GM12878 (cell line): ENCODE data around the gene FANCC. TPM values are rescaled to one million over a fixed set of nuclear protein-coding genes. Genes with fewer than 3 reads are reported as not detected.

Source experiments
- ATAC-seq: fragments of 200-7000 bp; cut with Tn5 transposase; 3 replicates; pipeline ENCODE4 v1.9.1; 2020; ENCODE audit warnings: mild to moderate bottlenecking, moderate library complexity
- BruUV-seq: library from RNA; stranded (reverse); fragments of 400-500 nt; replicated peaks from 2 replicates; lab custom pipeline; 2021; lab: Mats Ljungman, UMichigan
- CTCF ChIA-PET: fragments of 300-600 bp; sonication (Branson Sonifier 250); formaldehyde crosslinking; extraction: SDS; loops from one replicate; lab custom pipeline; 2021; ENCODE audit warnings: inconsistent platforms; lab: Yijun Ruan, JAX
- POLR2A ChIA-PET: fragments of 350-600 bp; formaldehyde crosslinking; extraction: SDS; loops from one replicate; lab custom pipeline; 2021; ENCODE audit warnings: inconsistent platforms; lab: Charles Lee
- RAD21 ChIA-PET: fragments of 300-600 bp; sonication (Branson Sonifier 250); formaldehyde crosslinking; loops from one replicate; lab custom pipeline; 2023; ENCODE audit warnings: antibody characterized with exemption; ENCODE audit not compliant: unreplicated experiment; lab: Charles Lee
- SMC1A ChIA-PET: fragments of 300-600 bp; sonication (Branson Sonifier 250); formaldehyde crosslinking; loops from one replicate; lab custom pipeline; 2023; ENCODE audit not compliant: unreplicated experiment, uncharacterized antibody; lab: Charles Lee
- DNase-seq: peaks from one replicate; pipeline ENCODE4 v3.0.0-alpha.2; 2011; ENCODE audit warnings: low read depth, low spot score
- FAIRE-seq: peaks from 3 replicates; lab custom pipeline; 2011; peaks lifted over from hg19 to GRCh38; lab: Jason Lieb, UNC
- H2AFZ ChIP-seq: 2 replicates; pipeline ENCODE4 v1.6.0; 2011; ENCODE audit warnings: low read depth, low read length, control low read depth; ENCODE audit not compliant: control insufficient read depth
- H3K27ac ChIP-seq: 2 replicates; pipeline ENCODE4 v1.5.1; 2011; ENCODE audit warnings: control low read depth; ENCODE audit not compliant: control insufficient read depth, insufficient read depth
- H3K27me3 ChIP-seq, 2 experiments: replicated peaks in 1 of 2; 2 replicates each; pipeline versions ENCODE4 v1.6.0 to v1.6.1; 2011; ENCODE audit warnings: low read length in 1 of 2; ENCODE audit not compliant: control insufficient read depth in 2 of 2, insufficient read depth in 2 of 2
- H3K36me3 ChIP-seq, 2 experiments: 2 replicates each; pipeline ENCODE4 v1.5.1; 2011; ENCODE audit warnings: low read length in 1 of 2; ENCODE audit not compliant: control insufficient read depth in 2 of 2, insufficient read depth in 2 of 2
- H3K4me1 ChIP-seq: 2 replicates; pipeline ENCODE4 v1.6.1; 2011; ENCODE audit warnings: mild to moderate bottlenecking, low read length, moderate library complexity, mixed read lengths; ENCODE audit not compliant: control insufficient read depth, insufficient read depth
- H3K4me2 ChIP-seq: 2 replicates; pipeline ENCODE4 v1.6.0; 2011; ENCODE audit warnings: control low read depth; ENCODE audit not compliant: control insufficient read depth, insufficient read depth
- H3K4me3 ChIP-seq: fragments of 200-600 bp; sonication (generic); 2 replicates; pipeline ENCODE4 v1.5.1; 2016
- H3K79me2 ChIP-seq: 2 replicates; pipeline ENCODE4 v1.6.0; 2011; ENCODE audit warnings: low read length; ENCODE audit not compliant: control insufficient read depth, insufficient read depth
- H3K9ac ChIP-seq: 2 replicates; pipeline ENCODE4 v1.8.0; 2011; ENCODE audit warnings: low read length, control low read depth, mixed read lengths; ENCODE audit not compliant: control insufficient read depth, insufficient read depth
- H3K9me3 ChIP-seq: replicated peaks from 3 replicates; pipeline ENCODE4 v1.5.1; 2011; ENCODE audit warnings: mild to moderate bottlenecking, low read length; ENCODE audit not compliant: control insufficient read depth, insufficient read depth
- H4K20me1 ChIP-seq: 2 replicates; pipeline ENCODE4 v1.6.0; 2011; ENCODE audit not compliant: control insufficient read depth, insufficient read depth
- BCL11A ChIP-seq: IDR thresholded peaks from 2 replicates; pipeline ENCODE4 v1.6.1; 2011; ENCODE audit warnings: low read depth, low read length
- DPF2 ChIP-seq: fragments of 450-650 bp; IDR thresholded peaks from 2 replicates; pipeline ENCODE4 v1.6.1; 2017; ENCODE audit warnings: mild to moderate bottlenecking
- HCFC1 ChIP-seq: fragments of 150-350 bp; IDR thresholded peaks from 2 replicates; pipeline ENCODE4 v1.6.1; 2014; ENCODE audit warnings: low read length
- IKZF1 ChIP-seq: fragments of 450-650 bp; conservative IDR thresholded peaks from 2 replicates; pipeline ENCODE4 v1.6.1; 2017; ENCODE audit warnings: antibody characterized with exemption, mild to moderate bottlenecking
- JUND ChIP-seq: IDR thresholded peaks from 2 replicates; pipeline ENCODE4 v1.6.1; 2012; ENCODE audit warnings: low read depth, mild to moderate bottlenecking, low read length, improper control_type of control experiment, moderate library complexity
- MYC ChIP-seq: IDR thresholded peaks from 2 replicates; pipeline ENCODE4 v1.6.1; 2011; ENCODE audit warnings: mild to moderate bottlenecking, low read length, moderate library complexity, inconsistent platforms; ENCODE audit not compliant: insufficient read depth, insufficient replicate concordance, insufficient read length, severe bottlenecking
- NFIC ChIP-seq: IDR thresholded peaks from 2 replicates; pipeline ENCODE4 v1.6.1; 2012; ENCODE audit warnings: low read depth, mild to moderate bottlenecking, inconsistent platforms, low read length, moderate library complexity
- RUNX3 ChIP-seq: IDR thresholded peaks from 2 replicates; pipeline ENCODE4 v1.6.1; 2012; ENCODE audit warnings: low read length, inconsistent platforms
- SIN3A ChIP-seq: IDR thresholded peaks from 2 replicates; pipeline ENCODE4 v1.6.1; 2012; ENCODE audit warnings: low read depth, low read length, improper control_type of control experiment
- SIX5 ChIP-seq: IDR thresholded peaks from 2 replicates; pipeline ENCODE4 v1.6.1; 2011; ENCODE audit warnings: mild to moderate bottlenecking, low read depth, low read length, moderate library complexity; ENCODE audit not compliant: severe bottlenecking
- SREBF1 ChIP-seq: IDR thresholded peaks from 2 replicates; pipeline ENCODE4 v1.6.1; 2012; ENCODE audit warnings: mild to moderate bottlenecking, low read length
- TCF3 ChIP-seq: IDR thresholded peaks from 2 replicates; pipeline ENCODE4 v1.6.1; 2012; ENCODE audit warnings: low read depth, mild to moderate bottlenecking, low read length, borderline replicate concordance; ENCODE audit not compliant: insufficient read depth
- ZNF384 ChIP-seq: IDR thresholded peaks from 2 replicates; pipeline ENCODE4 v1.6.1; 2012; ENCODE audit warnings: low read depth, mild to moderate bottlenecking, low read length, improper control_type of control experiment, borderline replicate concordance
- WGBS: methylation state at CpG from one replicate; pipeline ENCODE4 v1.1.6; 2016; ENCODE audit warnings: low lambda C conversion rate; ENCODE audit not compliant: insufficient replicate concordance, insufficient coverage; ENCODE audit errors: missing lambda C conversion rate; 5-methylcytosine and 5-hydroxymethylcytosine counted together
- in situ Hi-C: fragments of 300-500 bp; cut with MboI; formaldehyde crosslinking; loops from 9 replicates; pipeline ENCODE4 v1.14.3; 2018; ENCODE audit warnings: mixed read lengths
- intact Hi-C: fragments of 100-400 bp; cut with micrococcal nuclease; formaldehyde crosslinking; loops from one replicate; pipeline ENCODE4 v1.14.2; 2022; ENCODE audit not compliant: unreplicated experiment
- polyA plus RNA-seq, 11 experiments: library from polyadenylated mRNA; depleted of rRNA in 4 of 11; unstranded in 6 of 11; stranded (reverse) in 5 of 11; fragments of >200 nt; fragmentation: Nextera tagmentation in 4 of 11; fragmentation: Illumina TruSeq in 1 of 11; extraction: Ambion mirVana in 4 of 11; extraction: Trizol in 1 of 11; gene quantifications; 1 replicate in 1 of 11; 2 replicates in 10 of 11; pipeline versions ENCODE4 v1.2.1 to v1.2.3, GENCODE V29; 2011 to 2016; ENCODE audit warnings: inconsistent platforms in 2 of 11, missing spikeins in 2 of 11, low read depth in 1 of 11
- total RNA-seq, 4 experiments: library from RNA; depleted of rRNA in 3 of 4; stranded (reverse); fragments of >200 nt in 3 of 4; fragmentation: Illumina TruSeq in 1 of 4; extraction: Trizol in 1 of 4; gene quantifications; 2 replicates each; pipeline versions ENCODE4 v1.2.1 to v1.2.3, GENCODE V29; 2013 to 2021
- TF ChIP-seq, protein P1 (sequence below): fragments of 450-650 bp; IDR thresholded peaks from 2 replicates; pipeline ENCODE4 v1.6.1; 2018; ENCODE audit warnings: mild to moderate bottlenecking, low read depth, moderate library complexity; ENCODE audit not compliant: partially characterized antibody
- TF ChIP-seq, protein P2 (sequence below): IDR thresholded peaks from 2 replicates; pipeline ENCODE4 v1.6.1; 2011; ENCODE audit warnings: low read depth, mild to moderate bottlenecking, low read length, moderate library complexity, borderline replicate concordance; ENCODE audit errors: extremely low read depth
- TF ChIP-seq, protein P3 (sequence below): fragments of 450-650 bp; IDR thresholded peaks from 2 replicates; pipeline ENCODE4 v1.6.1; 2017; ENCODE audit warnings: mild to moderate bottlenecking, moderate library complexity
- TF ChIP-seq, protein P4 (sequence below): fragments of 450-650 bp; IDR thresholded peaks from 2 replicates; pipeline ENCODE4 v1.6.1; 2016; ENCODE audit warnings: mild to moderate bottlenecking

Gene FANCC
- total and polyA plus RNA-seq, 10 of the 15 experiments (the other 5 are each of a cell fraction or from before 2014, with no cell fraction given), result 1.2 to 16.8 (median 10.5) TPM

DNA sequence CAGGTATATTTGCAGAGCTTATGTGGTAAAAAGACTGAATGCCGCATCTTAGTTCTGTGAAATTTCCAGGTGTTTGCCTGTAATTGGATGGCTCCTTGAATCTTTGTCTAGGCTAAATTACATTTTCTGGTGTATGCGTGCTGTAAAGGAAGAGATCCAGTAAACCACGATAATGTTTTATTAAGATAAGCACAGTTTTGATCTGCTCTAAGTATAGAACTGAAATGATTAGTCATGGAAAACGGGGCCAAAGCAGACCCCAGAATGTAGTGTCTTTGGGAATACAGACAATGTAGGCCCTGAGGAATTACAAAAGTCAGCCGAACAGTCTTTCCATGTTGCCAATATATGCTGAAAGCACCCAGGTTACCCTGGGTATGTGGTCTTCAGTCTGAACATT is 257.3 kb downstream of the FANCC start:
- Histone ChIP-seq H2AFZ (no peak overlapping the region), H3K9ac (no peak overlapping the region), H3K4me3 (no peak overlapping the region), H3K9me3 (no peaks in the 10 kb centered on the region), H3K36me3 (peaks cover 4% of the 10 kb centered on the region in 2 experiments; a peak in 2 of 4 replicates), H3K4me2 (no peak overlapping the region), H4K20me1 (no peaks in the 10 kb centered on the region), H3K4me1 (no peaks in the 10 kb centered on the region), H3K27ac (no peak overlapping the region), H3K79me2 (no peaks in the 10 kb centered on the region), H3K27me3 (no peaks in the 10 kb centered on the region)
- CTCF ChIA-PET, result interaction anchor here (1.1 kb wide), 1 partner anchor 391 kb away, joined by 5 read pairs; no protein-coding TSS in a partner anchor
- DNase-seq (no peak), FAIRE-seq (no peak), ATAC-seq (no peak)
- WGBS, result 77% methylated on average over 5 of the region's 5 CpGs
- in situ Hi-C loops, result no loop called here
- POLR2A ChIA-PET, result no interaction called here
- intact Hi-C loops, result no loop called here
- SMC1A ChIA-PET, result interaction anchor here (1.0 kb wide), 1 partner anchor 143 kb away, joined by 3 read pairs; no protein-coding TSS in a partner anchor
- TF ChIP-seq SIN3A (no peak), RUNX3 (no peak), ZNF384 (no peak), SIX5 (no peak), DPF2 (no peak), SREBF1 (no peak), MYC (no peak), HCFC1 (no peak), BCL11A (no peak), IKZF1 (no peak), JUND (no peak), NFIC (no peak), TCF3 (no peak)
- TF ChIP-seq, protein P1, sequence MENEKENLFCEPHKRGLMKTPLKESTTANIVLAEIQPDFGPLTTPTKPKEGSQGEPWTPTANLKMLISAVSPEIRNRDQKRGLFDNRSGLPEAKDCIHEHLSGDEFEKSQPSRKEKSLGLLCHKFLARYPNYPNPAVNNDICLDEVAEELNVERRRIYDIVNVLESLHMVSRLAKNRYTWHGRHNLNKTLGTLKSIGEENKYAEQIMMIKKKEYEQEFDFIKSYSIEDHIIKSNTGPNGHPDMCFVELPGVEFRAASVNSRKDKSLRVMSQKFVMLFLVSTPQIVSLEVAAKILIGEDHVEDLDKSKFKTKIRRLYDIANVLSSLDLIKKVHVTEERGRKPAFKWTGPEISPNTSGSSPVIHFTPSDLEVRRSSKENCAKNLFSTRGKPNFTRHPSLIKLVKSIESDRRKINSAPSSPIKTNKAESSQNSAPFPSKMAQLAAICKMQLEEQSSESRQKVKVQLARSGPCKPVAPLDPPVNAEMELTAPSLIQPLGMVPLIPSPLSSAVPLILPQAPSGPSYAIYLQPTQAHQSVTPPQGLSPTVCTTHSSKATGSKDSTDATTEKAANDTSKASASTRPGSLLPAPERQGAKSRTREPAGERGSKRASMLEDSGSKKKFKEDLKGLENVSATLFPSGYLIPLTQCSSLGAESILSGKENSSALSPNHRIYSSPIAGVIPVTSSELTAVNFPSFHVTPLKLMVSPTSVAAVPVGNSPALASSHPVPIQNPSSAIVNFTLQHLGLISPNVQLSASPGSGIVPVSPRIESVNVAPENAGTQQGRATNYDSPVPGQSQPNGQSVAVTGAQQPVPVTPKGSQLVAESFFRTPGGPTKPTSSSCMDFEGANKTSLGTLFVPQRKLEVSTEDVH, result no peak
- TF ChIP-seq, protein P2, sequence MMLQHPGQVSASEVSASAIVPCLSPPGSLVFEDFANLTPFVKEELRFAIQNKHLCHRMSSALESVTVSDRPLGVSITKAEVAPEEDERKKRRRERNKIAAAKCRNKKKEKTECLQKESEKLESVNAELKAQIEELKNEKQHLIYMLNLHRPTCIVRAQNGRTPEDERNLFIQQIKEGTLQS, result no peak
- TF ChIP-seq, protein P3, sequence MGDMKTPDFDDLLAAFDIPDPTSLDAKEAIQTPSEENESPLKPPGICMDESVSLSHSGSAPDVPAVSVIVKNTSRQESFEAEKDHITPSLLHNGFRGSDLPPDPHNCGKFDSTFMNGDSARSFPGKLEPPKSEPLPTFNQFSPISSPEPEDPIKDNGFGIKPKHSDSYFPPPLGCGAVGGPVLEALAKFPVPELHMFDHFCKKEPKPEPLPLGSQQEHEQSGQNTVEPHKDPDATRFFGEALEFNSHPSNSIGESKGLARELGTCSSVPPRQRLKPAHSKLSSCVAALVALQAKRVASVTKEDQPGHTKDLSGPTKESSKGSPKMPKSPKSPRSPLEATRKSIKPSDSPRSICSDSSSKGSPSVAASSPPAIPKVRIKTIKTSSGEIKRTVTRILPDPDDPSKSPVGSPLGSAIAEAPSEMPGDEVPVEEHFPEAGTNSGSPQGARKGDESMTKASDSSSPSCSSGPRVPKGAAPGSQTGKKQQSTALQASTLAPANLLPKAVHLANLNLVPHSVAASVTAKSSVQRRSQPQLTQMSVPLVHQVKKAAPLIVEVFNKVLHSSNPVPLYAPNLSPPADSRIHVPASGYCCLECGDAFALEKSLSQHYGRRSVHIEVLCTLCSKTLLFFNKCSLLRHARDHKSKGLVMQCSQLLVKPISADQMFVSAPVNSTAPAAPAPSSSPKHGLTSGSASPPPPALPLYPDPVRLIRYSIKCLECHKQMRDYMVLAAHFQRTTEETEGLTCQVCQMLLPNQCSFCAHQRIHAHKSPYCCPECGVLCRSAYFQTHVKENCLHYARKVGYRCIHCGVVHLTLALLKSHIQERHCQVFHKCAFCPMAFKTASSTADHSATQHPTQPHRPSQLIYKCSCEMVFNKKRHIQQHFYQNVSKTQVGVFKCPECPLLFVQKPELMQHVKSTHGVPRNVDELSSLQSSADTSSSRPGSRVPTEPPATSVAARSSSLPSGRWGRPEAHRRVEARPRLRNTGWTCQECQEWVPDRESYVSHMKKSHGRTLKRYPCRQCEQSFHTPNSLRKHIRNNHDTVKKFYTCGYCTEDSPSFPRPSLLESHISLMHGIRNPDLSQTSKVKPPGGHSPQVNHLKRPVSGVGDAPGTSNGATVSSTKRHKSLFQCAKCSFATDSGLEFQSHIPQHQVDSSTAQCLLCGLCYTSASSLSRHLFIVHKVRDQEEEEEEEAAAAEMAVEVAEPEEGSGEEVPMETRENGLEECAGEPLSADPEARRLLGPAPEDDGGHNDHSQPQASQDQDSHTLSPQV, result no peak
- TF ChIP-seq, protein P4, sequence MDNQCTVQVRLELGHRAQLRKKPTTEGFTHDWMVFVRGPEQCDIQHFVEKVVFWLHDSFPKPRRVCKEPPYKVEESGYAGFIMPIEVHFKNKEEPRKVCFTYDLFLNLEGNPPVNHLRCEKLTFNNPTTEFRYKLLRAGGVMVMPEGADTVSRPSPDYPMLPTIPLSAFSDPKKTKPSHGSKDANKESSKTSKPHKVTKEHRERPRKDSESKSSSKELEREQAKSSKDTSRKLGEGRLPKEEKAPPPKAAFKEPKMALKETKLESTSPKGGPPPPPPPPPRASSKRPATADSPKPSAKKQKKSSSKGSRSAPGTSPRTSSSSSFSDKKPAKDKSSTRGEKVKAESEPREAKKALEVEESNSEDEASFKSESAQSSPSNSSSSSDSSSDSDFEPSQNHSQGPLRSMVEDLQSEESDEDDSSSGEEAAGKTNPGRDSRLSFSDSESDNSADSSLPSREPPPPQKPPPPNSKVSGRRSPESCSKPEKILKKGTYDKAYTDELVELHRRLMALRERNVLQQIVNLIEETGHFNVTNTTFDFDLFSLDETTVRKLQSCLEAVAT, result no peak
- no TSS peak for BruUV-seq
- RAD21 ChIA-PET, result no interaction called here
